Rectal smooth muscle tissue (tissue), 1 donor: ENCODE results near the gene CATSPERB.
"Not testable (repeated sequence)": the region's sequence is repeated elsewhere in the genome, so short reads cannot be mapped to it uniquely, and the experiment has no call there.

Experiments
- H3K27ac ChIP-seq: one replicate; pipeline ENCODE4 v1.7.0; 2013; ENCODE audit warnings: low read depth, low read length, inconsistent platforms
- H3K27me3 ChIP-seq: one replicate; pipeline ENCODE4 v1.7.0; 2013; ENCODE audit warnings: low read length; ENCODE audit not compliant: control insufficient read depth, insufficient read depth
- H3K36me3 ChIP-seq: one replicate; pipeline ENCODE4 v1.7.0; 2013; ENCODE audit warnings: low read length; ENCODE audit not compliant: control insufficient read depth, insufficient read depth
- H3K4me1 ChIP-seq: one replicate; pipeline ENCODE4 v1.7.0; 2013; ENCODE audit warnings: low read length; ENCODE audit not compliant: control insufficient read depth, insufficient read depth
- H3K4me3 ChIP-seq: one replicate; pipeline ENCODE4 v1.7.0; 2013; ENCODE audit warnings: low read length
- H3K9ac ChIP-seq: one replicate; pipeline ENCODE4 v1.7.0; 2013; ENCODE audit warnings: low read length

CATSPERB gene

GRCh38 chr14:91554535-91555332 is 177.2 kb downstream of the CATSPERB start:
- Histone ChIP-seq H3K4me3 (no peak overlapping the region), H3K27ac (no peak overlapping the region)

GRCh38 chr14:91548108-91548507 is 183.8 kb downstream of the CATSPERB start:
- Histone ChIP-seq H3K4me1 (no peaks in the 10 kb centered on the region), H3K27ac (no peak overlapping the region), H3K27me3 (no peaks in the 10 kb centered on the region), H3K36me3 (no peaks in the 10 kb centered on the region), H3K9ac (no peak overlapping the region), H3K4me3 (no peak overlapping the region)

More at GRCh38 chr14:91554535-91555332, 177.2 kb downstream of the CATSPERB start:
- no peaks in the 10 kb centered on the region for H3K4me1 ChIP-seq
- H3K9ac ChIP-seq: no peak overlapping the region
- H3K36me3 ChIP-seq: no peaks in the 10 kb centered on the region
- no peaks in the 10 kb centered on the region for H3K27me3 ChIP-seq

GRCh38 chr14:91545946-91546716 is 185.8 kb downstream of the CATSPERB start:
- no peaks in the 10 kb centered on the region for H3K27me3 ChIP-seq
- H3K36me3 ChIP-seq: no peaks in the 10 kb centered on the region
- H3K9ac ChIP-seq: no peak overlapping the region
- H3K4me1 ChIP-seq: no peaks in the 10 kb centered on the region
- H3K4me3 ChIP-seq: no peak overlapping the region
- no peak overlapping the region for H3K27ac ChIP-seq

GRCh38 chr14:91545204-91545603 is 186.7 kb downstream of the CATSPERB start:
- no peaks in the 10 kb centered on the region for H3K36me3 ChIP-seq
- H3K4me3 ChIP-seq: no peak overlapping the region
- no peak overlapping the region for H3K27ac ChIP-seq
- no peak overlapping the region for H3K9ac ChIP-seq
- no peaks in the 10 kb centered on the region for H3K4me1 ChIP-seq
- H3K27me3 ChIP-seq: no peaks in the 10 kb centered on the region

- no peaks in the 10 kb centered on the region for H3K27me3 ChIP-seq
- H3K36me3 ChIP-seq: no peaks in the 10 kb centered on the region
These were observed 195.6 kb downstream of the CATSPERB start for GRCh38 chr14:91536327-91536726.

GRCh38 chr14:91534059-91534458 is 197.8 kb downstream of the CATSPERB start:
- not testable (repeated sequence) for H3K4me1 ChIP-seq, H3K27me3 ChIP-seq, H3K27ac ChIP-seq, H3K4me3 ChIP-seq, H3K9ac ChIP-seq, H3K36me3 ChIP-seq

More at GRCh38 chr14:91536327-91536726, 195.6 kb downstream of the CATSPERB start:
- no peak overlapping the region for H3K27ac ChIP-seq
- H3K4me3 ChIP-seq: no peak overlapping the region
- H3K4me1 ChIP-seq: no peaks in the 10 kb centered on the region
- H3K9ac ChIP-seq: no peak overlapping the region

- no peaks in the 10 kb centered on the region for H3K36me3 ChIP-seq
- no peaks in the 10 kb centered on the region for H3K27me3 ChIP-seq
- H3K4me1 ChIP-seq: no peaks in the 10 kb centered on the region
- no peak overlapping the region for H3K4me3 ChIP-seq
- no peak overlapping the region for H3K27ac ChIP-seq
- no peak overlapping the region for H3K9ac ChIP-seq
These were observed 198.3 kb downstream of the CATSPERB start for GRCh38 chr14:91533623-91534022.
